GM18519 (cell line): ENCODE data around the gene SIDT2.
"Not testable (repeated sequence)": the region's sequence is repeated elsewhere in the genome, so short reads cannot be mapped to it uniquely, and the experiment has no call there.

ENCODE experiments used
- ATAC-seq: cut with Tn5 transposase; IDR thresholded peaks from one replicate; pipeline ENCODE4 v1.9.1; 2021; ENCODE audit warnings: mild to moderate bottlenecking, moderate library complexity; ENCODE audit not compliant: unreplicated experiment, low FRiP score

Gene SIDT2

GRCh38 chr11:117201658-117202305 lies 23.2 kb downstream of the SIDT2 start:
- ATAC-seq = no peak

GRCh38 chr11:117202386-117203068 lies 24.0 kb downstream of the SIDT2 start:
- ATAC-seq = no peak

GRCh38 chr11:117203069-117203407 lies 24.5 kb downstream of the SIDT2 start:
- ATAC-seq = no peak

- no peak for ATAC-seq
These were observed 25.9 kb downstream of the SIDT2 start for GRCh38 chr11:117204283-117205080.

GRCh38 chr11:117205211-117205818 lies 26.8 kb downstream of the SIDT2 start:
- ATAC-seq = no peak

- not testable (repeated sequence) for ATAC-seq
These were observed 27.6 kb downstream of the SIDT2 start for GRCh38 chr11:117206111-117206510.

GRCh38 chr11:117206859-117207258 lies 28.3 kb downstream of the SIDT2 start:
- not testable (repeated sequence) for ATAC-seq

GRCh38 chr11:117207481-117207880 lies 28.9 kb downstream of the SIDT2 start:
- ATAC-seq = not testable (repeated sequence)

- not testable (repeated sequence) for ATAC-seq
These were observed 30.2 kb downstream of the SIDT2 start for GRCh38 chr11:117208710-117209109.

- ATAC-seq = not testable (repeated sequence)
These were observed 31.0 kb downstream of the SIDT2 start for GRCh38 chr11:117209351-117210125.

GRCh38 chr11:117210620-117211019 lies 32.1 kb downstream of the SIDT2 start:
- no peak for ATAC-seq

GRCh38 chr11:117212697-117213355 lies 34.3 kb downstream of the SIDT2 start:
- ATAC-seq = no peak

GRCh38 chr11:117214404-117215110 lies 36.0 kb downstream of the SIDT2 start:
- no peak for ATAC-seq

- no peak for ATAC-seq
These were observed 38.9 kb downstream of the SIDT2 start for GRCh38 chr11:117217141-117218084.

GRCh38 chr11:117218133-117218915 lies 39.8 kb downstream of the SIDT2 start:
- no peak for ATAC-seq

GRCh38 chr11:117219001-117219400 lies 40.5 kb downstream of the SIDT2 start:
- ATAC-seq = no peak

- ATAC-seq = no peak
These were observed 40.9 kb downstream of the SIDT2 start for GRCh38 chr11:117219455-117219854.
